Measurements from ENCODE around the gene ARNT2. TPM values are rescaled to one million over a fixed set of nuclear protein-coding genes. Genes with fewer than 3 reads are reported as not detected.

The ARNT2 gene
- total RNA-seq, 2 experiments from 2014 or later: not detected

DNA sequence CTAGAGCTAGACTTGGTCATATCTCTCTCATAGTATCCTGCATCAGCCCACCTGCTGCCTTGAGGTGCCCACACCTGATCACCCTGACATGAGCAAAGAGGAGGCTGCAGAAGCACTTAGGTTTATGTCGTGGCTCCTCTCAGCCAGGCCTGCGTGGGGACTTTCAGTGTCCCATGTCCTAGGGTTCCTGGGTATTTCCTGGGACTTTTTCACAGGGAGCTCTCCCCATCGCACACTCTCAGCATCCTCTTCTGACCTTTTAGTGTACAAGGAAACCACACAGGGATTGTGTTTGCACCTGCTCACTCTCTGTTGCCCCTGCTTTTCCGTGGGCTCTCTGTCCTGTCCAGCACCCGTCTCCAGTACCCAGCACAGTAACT lies 61.4 kb downstream of the ARNT2 start:
- H3K4me2 ChIP-seq (ENCODE audit: low read length): no peak overlapping the region
- no TSS peak for BruUV-seq (replicated peaks)
- CTCF ChIA-PET (ENCODE audit: unreplicated experiment): no interaction called here

DNA sequence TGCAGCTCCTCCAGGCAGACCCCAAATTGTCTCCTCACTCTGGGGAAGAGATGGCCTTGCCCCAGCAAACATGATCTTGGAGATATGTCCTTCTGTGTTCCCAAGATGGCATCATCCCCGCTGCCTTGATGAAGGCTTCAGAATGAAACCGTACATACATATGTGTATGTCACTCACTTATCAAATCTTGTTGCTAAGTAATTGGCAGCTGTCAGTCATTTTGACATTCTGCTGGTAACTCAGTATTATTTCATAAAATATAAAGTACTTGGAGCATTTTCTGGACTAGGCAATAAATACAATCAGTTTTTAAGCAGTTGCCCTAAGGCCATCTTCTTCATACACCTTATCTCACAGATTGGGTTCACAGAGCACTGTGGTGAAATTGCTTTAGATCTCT lies 62.4 kb downstream of the ARNT2 start:
- TF ChIP-seq, protein P1, sequence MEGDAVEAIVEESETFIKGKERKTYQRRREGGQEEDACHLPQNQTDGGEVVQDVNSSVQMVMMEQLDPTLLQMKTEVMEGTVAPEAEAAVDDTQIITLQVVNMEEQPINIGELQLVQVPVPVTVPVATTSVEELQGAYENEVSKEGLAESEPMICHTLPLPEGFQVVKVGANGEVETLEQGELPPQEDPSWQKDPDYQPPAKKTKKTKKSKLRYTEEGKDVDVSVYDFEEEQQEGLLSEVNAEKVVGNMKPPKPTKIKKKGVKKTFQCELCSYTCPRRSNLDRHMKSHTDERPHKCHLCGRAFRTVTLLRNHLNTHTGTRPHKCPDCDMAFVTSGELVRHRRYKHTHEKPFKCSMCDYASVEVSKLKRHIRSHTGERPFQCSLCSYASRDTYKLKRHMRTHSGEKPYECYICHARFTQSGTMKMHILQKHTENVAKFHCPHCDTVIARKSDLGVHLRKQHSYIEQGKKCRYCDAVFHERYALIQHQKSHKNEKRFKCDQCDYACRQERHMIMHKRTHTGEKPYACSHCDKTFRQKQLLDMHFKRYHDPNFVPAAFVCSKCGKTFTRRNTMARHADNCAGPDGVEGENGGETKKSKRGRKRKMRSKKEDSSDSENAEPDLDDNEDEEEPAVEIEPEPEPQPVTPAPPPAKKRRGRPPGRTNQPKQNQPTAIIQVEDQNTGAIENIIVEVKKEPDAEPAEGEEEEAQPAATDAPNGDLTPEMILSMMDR (conservative IDR thresholded peaks at IDR 0.05; ENCODE audit: low read length): no peak
- no peak for TF ChIP-seq EZH2phosphoT487 (IDR thresholded peaks at IDR 0.05; ENCODE audit: borderline replicate concordance, low read depth, low read length)
- H3K4me2 ChIP-seq (ENCODE audit: low read length): no peak overlapping the region
- POLR2A ChIA-PET: no interaction called here
- no peak overlapping the region for H3K4me3 ChIP-seq (ENCODE audit: low read depth, low read length, poor library complexity, severe bottlenecking)
- intact Hi-C loops (cut with micrococcal nuclease; ENCODE audit: unreplicated experiment): no loop called here
- CTCF ChIA-PET (ENCODE audit: unreplicated experiment): no interaction called here
- H3K27ac ChIP-seq (ENCODE audit: low read depth, low read length, poor library complexity, severe bottlenecking): no peak overlapping the region
- no peak for DNase-seq (ENCODE audit: low spot score)
- H3K9me2 ChIP-seq (ENCODE audit: insufficient read depth, low read length): no peaks in the 10 kb centered on the region
- BruUV-seq (replicated peaks): no TSS peak
- H3K4me1 ChIP-seq (ENCODE audit: insufficient read depth, low read length, poor library complexity, severe bottlenecking): no peaks in the 10 kb centered on the region
- no peaks in the 10 kb centered on the region for H3K36me3 ChIP-seq (ENCODE audit: insufficient read depth, low read length)
- H3K9me3 ChIP-seq (ENCODE audit: low read length): no peaks in the 10 kb centered on the region
- no peaks in the 10 kb centered on the region for H3K79me2 ChIP-seq (ENCODE audit: insufficient read depth, low read depth, low read length)
- H2AFZ ChIP-seq (ENCODE audit: low read length): no peak overlapping the region
- no peaks in the 10 kb centered on the region for H4K20me1 ChIP-seq (ENCODE audit: insufficient read depth, low read length)

More for the DNA sequence above, 61.4 kb downstream of the ARNT2 start:
- Histone ChIP-seq H3K9me2 (ENCODE audit: insufficient read depth, low read length) (no peaks in the 10 kb centered on the region), H3K79me2 (ENCODE audit: insufficient read depth, low read depth, low read length) (no peaks in the 10 kb centered on the region), H3K36me3 (ENCODE audit: insufficient read depth, low read length) (no peaks in the 10 kb centered on the region), H3K4me1 (ENCODE audit: insufficient read depth, low read length, poor library complexity, severe bottlenecking) (no peaks in the 10 kb centered on the region), H2AFZ (ENCODE audit: low read length) (no peak overlapping the region), H4K20me1 (ENCODE audit: insufficient read depth, low read length) (no peaks in the 10 kb centered on the region), H3K4me3 (ENCODE audit: low read depth, low read length, poor library complexity, severe bottlenecking) (no peak overlapping the region), H3K9me3 (ENCODE audit: low read length) (no peaks in the 10 kb centered on the region), H3K27ac (ENCODE audit: low read depth, low read length, poor library complexity, severe bottlenecking) (no peak overlapping the region)
- intact Hi-C loops (cut with micrococcal nuclease; ENCODE audit: unreplicated experiment): no loop called here
- TF ChIP-seq, protein P1 (conservative IDR thresholded peaks at IDR 0.05; ENCODE audit: low read length): no peak
- TF ChIP-seq EZH2phosphoT487 (IDR thresholded peaks at IDR 0.05; ENCODE audit: borderline replicate concordance, low read depth, low read length): no peak
- POLR2A ChIA-PET: interaction anchor here (0.7 kb wide), 1 partner anchor 682 kb away, joined by 3 read pairs; no protein-coding TSS in a partner anchor
- no peak for DNase-seq (ENCODE audit: low spot score)

DNA sequence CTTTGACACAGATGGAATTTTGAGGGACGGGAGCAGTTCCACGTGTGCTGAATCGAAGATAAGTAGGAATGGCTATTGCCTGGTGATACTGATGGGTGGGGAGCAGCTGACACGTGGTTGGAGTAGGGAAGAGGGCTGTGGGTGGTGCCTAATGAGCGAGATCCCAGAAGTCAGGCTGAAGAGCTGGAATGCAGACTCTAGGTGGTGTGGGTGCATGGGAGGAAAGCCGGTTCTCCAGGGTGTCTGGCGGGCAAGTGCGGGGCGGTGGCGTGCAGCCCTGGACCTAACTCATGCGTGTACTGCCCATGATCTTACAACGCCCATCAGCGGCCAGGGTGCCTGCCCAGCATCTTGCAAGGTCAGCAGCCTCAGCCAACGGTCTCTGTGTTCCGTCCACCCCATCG lies 63.1 kb downstream of the ARNT2 start:
- CTCF ChIA-PET (ENCODE audit: unreplicated experiment): interaction anchor here (0.6 kb wide), 1 partner anchor 19 kb away, joined by 3 read pairs; no protein-coding TSS in a partner anchor
- Histone ChIP-seq H3K4me2 (ENCODE audit: low read length) (no peak overlapping the region), H3K36me3 (ENCODE audit: insufficient read depth, low read length) (no peaks in the 10 kb centered on the region), H2AFZ (ENCODE audit: low read length) (no peak overlapping the region), H3K79me2 (ENCODE audit: insufficient read depth, low read depth, low read length) (no peaks in the 10 kb centered on the region), H3K9me2 (ENCODE audit: insufficient read depth, low read length) (no peaks in the 10 kb centered on the region), H3K4me3 (ENCODE audit: low read depth, low read length, poor library complexity, severe bottlenecking) (no peak overlapping the region), H3K9me3 (ENCODE audit: low read length) (no peaks in the 10 kb centered on the region), H3K27ac (ENCODE audit: low read depth, low read length, poor library complexity, severe bottlenecking) (no peak overlapping the region), H4K20me1 (ENCODE audit: insufficient read depth, low read length) (no peaks in the 10 kb centered on the region), H3K4me1 (ENCODE audit: insufficient read depth, low read length, poor library complexity, severe bottlenecking) (no peaks in the 10 kb centered on the region)
- DNase-seq (ENCODE audit: low spot score): no peak
- TF ChIP-seq, protein P1 (conservative IDR thresholded peaks at IDR 0.05; ENCODE audit: low read length): no peak
- TF ChIP-seq EZH2phosphoT487 (IDR thresholded peaks at IDR 0.05; ENCODE audit: borderline replicate concordance, low read depth, low read length): no peak
- POLR2A ChIA-PET: interaction anchor here (0.7 kb wide), 1 partner anchor 61 kb away, joined by 3 read pairs; no protein-coding TSS in a partner anchor
- BruUV-seq (replicated peaks): no TSS peak
- intact Hi-C loops (cut with micrococcal nuclease; ENCODE audit: unreplicated experiment): no loop called here

All from OCI-LY7 (cell line).